Measurements from ENCODE around the gene SRC.

The SRC gene

GRCh38 chr20:37431786-37432185 is 85.8 kb downstream of the SRC start:
- no peak for DNase-seq

- no peak for DNase-seq
These were observed 86.7 kb downstream of the SRC start for GRCh38 chr20:37432606-37433005.

- DNase-seq: no peak
These were observed 89.7 kb downstream of the SRC start for GRCh38 chr20:37435607-37436006.

GRCh38 chr20:37436527-37437186 is 90.7 kb downstream of the SRC start:
- no peak for DNase-seq

- no peak for DNase-seq
These were observed 91.7 kb downstream of the SRC start for GRCh38 chr20:37437676-37438075.

- DNase-seq: no peak
These were observed 92.7 kb downstream of the SRC start for GRCh38 chr20:37438464-37439222.

GRCh38 chr20:37439223-37439933 is 93.4 kb downstream of the SRC start:
- DNase-seq: no peak

- DNase-seq: no peak
These were observed 95.1 kb downstream of the SRC start for GRCh38 chr20:37441023-37441422.

GRCh38 chr20:37442547-37442946 is 96.6 kb downstream of the SRC start:
- no peak for DNase-seq

GRCh38 chr20:37442986-37443385 is 97.0 kb downstream of the SRC start:
- no peak for DNase-seq

GRCh38 chr20:37443596-37443995 is 97.7 kb downstream of the SRC start:
- no peak for DNase-seq

GRCh38 chr20:37445041-37445440 is 99.1 kb downstream of the SRC start:
- no peak for DNase-seq

GRCh38 chr20:37446286-37447032 is 100.5 kb downstream of the SRC start:
- no peak for DNase-seq

- no peak for DNase-seq
These were observed 101.7 kb downstream of the SRC start for GRCh38 chr20:37447688-37448087.

GRCh38 chr20:37449276-37449675 is 103.3 kb downstream of the SRC start:
- no peak for DNase-seq

- no peak for DNase-seq
These were observed 104.4 kb downstream of the SRC start for GRCh38 chr20:37450344-37450743.

- DNase-seq: no peak
These were observed 105.7 kb downstream of the SRC start for GRCh38 chr20:37451616-37452015.

- no peak for DNase-seq
These were observed 106.3 kb downstream of the SRC start for GRCh38 chr20:37452236-37452635.

GRCh38 chr20:37453288-37453687 is 107.3 kb downstream of the SRC start:
- DNase-seq: no peak

GRCh38 chr20:37453836-37454235 is 107.9 kb downstream of the SRC start:
- no peak for DNase-seq

GRCh38 chr20:37454636-37455385 is 108.9 kb downstream of the SRC start:
- no peak for DNase-seq

Data from fibroblast of skin of scalp (primary cell).